Transverse colon (tissue), 4 donors: ENCODE data around the gene FOXK2.

Source experiments
- EP300 ChIP-seq: sonication (generic); formaldehyde crosslinking; IDR thresholded peaks from one replicate; pipeline ENCODE4 v1.6.1; 2017; ENCODE audit warnings: antibody characterized with exemption, low read depth
- POLR2A ChIP-seq: fragments of 450-650 bp; IDR thresholded peaks from one replicate; pipeline ENCODE4 v1.6.1; 2016; ENCODE audit warnings: antibody characterized with exemption, mild to moderate bottlenecking, moderate library complexity
- POLR2AphosphoS5 ChIP-seq, 3 donors: sonication (generic); formaldehyde crosslinking; IDR thresholded peaks; one replicate each; pipeline ENCODE4 v1.6.1; 2016; ENCODE audit warnings: antibody characterized with exemption in 3 of 3
- TF ChIP-seq, protein P1 (sequence below), 5 experiments: fragments of 200-600 bp in 3 of 5; fragments of 450-650 bp in 2 of 5; sonication (generic) in 3 of 5; IDR thresholded peaks; 1 replicate in 2 of 5; 2 replicates in 3 of 5; pipeline ENCODE4 v1.5.1; 2016 to 2017; ENCODE audit warnings: antibody characterized with exemption in 5 of 5, inconsistent platforms in 3 of 5, mild to moderate bottlenecking in 2 of 5, moderate library complexity in 1 of 5

DNA sequence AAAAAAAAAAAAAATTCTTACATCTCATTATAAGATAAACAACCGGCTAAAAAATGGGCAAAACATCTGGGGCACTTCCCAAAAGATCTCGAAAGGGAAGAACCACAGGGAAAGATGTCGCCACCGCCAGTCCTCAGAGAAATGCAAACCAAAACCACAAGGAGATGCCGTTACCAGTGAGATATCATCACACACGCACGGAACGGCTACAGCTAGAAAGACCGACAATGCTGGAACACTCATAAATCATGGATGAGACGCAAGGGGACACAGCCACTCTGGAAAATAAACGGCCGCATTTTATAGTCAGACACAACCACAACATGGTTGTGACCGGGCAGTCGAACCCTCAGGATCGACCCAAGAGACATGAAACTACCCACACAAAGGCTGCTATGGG lies 104.2 kb downstream of the FOXK2 start:
- TF ChIP-seq POLR2A (no peak), POLR2AphosphoS5 (IDR thresholded peaks at IDR 0.05) (no peak), EP300 (no peak)
- TF ChIP-seq, protein P1, sequence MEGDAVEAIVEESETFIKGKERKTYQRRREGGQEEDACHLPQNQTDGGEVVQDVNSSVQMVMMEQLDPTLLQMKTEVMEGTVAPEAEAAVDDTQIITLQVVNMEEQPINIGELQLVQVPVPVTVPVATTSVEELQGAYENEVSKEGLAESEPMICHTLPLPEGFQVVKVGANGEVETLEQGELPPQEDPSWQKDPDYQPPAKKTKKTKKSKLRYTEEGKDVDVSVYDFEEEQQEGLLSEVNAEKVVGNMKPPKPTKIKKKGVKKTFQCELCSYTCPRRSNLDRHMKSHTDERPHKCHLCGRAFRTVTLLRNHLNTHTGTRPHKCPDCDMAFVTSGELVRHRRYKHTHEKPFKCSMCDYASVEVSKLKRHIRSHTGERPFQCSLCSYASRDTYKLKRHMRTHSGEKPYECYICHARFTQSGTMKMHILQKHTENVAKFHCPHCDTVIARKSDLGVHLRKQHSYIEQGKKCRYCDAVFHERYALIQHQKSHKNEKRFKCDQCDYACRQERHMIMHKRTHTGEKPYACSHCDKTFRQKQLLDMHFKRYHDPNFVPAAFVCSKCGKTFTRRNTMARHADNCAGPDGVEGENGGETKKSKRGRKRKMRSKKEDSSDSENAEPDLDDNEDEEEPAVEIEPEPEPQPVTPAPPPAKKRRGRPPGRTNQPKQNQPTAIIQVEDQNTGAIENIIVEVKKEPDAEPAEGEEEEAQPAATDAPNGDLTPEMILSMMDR (IDR thresholded peaks at IDR 0.05), result no peak
